C4-2B (cell line): ENCODE results near the gene PPA2.
"Not testable (repeated sequence)": the region's sequence is repeated elsewhere in the genome, so short reads cannot be mapped to it uniquely, and the experiment has no call there.

Experiments used
- CTCF ChIP-seq: fragments of 450-650 bp; conservative IDR thresholded peaks from 2 replicates; pipeline ENCODE4 v1.5.1; 2017; ENCODE audit warnings: mild to moderate bottlenecking
- ZFX ChIP-seq: fragments of 450-650 bp; IDR thresholded peaks from 2 replicates; pipeline ENCODE4 v1.6.1; 2017

DNA sequence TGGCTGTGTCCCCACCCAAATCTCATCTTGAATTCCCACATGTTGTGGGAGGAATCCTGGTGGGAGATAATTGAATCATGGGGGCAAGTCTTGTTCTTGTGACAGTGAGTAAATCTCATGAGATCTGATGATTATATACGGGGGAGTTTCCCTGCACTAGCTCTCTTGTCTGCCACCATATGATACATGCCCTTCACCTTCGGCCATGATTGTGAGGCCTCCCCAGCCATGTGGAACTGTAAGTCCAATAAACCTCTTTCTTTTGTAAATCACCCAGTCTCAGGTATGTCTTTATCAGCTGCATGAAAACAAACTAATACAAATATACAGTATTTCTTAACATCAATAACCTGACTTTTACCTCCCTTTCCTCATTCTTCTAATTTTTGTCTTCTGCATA lies 9.3 kb downstream of the PPA2 start:
- not testable (repeated sequence) for TF ChIP-seq CTCF, ZFX
